T-helper 2 cell (primary cell): ENCODE measurements around the gene NCOA5.
A peak's percentile ranks its signal among the peaks of the same experiment; 100 is the strongest.

Source experiments
- DNase-seq, 5 experiments: peaks; one replicate each; pipeline versions ENCODE4 v3.0.0 to v3.0.0-alpha.2; 2012 to 2022

NCOA5 gene

DNA sequence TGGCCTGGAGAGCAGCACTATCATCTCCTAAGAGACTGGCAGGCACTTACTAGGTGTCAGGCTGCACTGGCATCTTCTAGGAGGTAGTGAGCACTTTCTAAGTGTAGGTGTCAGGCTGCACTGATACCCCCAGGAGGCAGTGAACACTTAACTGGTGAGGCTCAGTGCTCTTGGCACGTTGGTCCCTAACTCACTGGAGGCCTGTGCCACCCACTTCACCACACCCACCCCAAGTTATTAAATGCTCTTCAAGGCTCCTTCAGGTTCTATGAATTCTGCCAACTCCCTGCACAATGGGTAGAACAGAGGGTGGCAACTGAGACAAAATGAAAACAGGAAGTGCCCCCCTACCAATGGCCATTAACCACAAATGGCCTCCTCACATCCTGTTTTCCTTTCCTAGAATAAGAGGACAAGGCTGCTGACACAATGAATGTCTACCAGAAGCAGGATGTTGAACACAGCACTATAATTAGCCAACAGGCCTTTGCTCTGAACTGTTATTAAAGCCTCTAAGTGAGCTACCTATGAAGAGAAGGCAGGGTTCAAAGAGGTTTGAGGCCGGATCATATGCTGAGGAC, 29.4 kb downstream of the NCOA5 start:
- peak in 1 of 5 experiments; percentile 54 for DNase-seq

DNA sequence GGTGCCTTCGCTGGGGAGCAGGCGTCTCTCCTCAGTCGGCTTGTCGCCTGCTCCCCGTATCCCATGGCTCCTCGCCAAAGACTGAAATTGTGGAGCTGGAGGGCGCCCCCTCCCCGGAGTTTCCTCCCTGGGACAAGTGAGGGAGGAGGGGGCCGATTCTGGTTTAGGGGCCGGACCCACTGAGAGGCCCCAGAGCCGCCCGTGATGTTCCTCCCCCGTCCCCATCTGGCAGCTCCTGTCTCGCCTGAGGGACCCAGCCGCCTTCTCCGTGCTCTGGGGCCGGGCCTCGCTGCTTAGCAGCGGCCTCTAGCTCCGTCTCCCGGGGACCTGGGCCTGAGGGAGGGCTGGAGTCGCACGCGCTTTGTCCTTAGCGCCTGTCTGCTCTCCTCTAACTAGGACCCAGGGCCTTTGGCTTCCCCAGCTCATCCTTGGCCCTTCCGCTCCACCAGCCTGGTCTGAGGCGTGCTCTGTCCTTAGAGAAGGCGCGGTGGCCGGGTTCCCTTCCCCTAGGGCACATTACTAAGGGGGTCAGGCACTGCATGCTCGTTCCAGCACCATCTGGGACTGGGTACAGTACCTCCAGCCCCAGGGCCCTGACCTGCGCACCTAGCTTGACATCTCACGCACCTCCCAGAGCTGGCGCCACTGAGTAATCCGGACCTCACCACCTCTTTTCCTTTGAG, 31.0 kb downstream of the NCOA5 start:
- no peak for DNase-seq

DNA sequence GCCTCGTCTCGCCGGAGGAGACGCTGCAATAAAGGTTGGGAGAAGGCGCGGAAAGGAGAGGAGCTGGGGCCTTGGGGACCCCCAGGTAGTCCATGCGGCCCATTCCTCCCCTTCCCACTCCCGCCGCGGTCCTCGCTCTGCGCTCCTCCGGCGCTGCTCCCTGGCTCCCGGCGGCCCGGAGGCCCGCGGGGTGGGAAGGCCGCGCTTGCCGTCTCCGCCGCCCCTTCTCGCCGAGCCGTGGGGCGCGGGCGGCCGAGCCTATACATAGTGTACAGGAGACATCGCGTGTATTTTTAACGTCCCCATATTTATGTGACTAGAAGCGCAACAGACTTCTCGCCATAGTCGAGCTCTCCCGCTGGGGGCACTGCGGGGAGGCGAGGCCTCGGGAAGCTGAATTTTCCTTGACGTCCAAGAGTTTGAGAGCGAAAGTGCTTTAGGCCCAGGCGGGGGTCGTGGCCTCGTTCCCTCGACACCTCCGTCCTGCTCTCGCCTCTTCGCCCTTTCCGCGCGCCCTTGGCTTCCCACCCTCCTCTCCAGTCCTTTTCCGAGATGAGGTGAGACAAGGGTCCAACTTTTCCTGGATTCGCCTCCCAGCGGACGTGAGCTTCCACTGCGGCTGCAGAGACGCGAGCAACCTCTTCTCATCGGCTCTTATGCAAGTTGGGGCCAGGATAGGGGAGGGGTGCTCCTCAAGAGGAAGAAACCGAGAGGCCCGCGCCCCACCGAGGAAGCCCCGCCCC, 31.7 kb downstream of the NCOA5 start:
- peak in 1 of 5 experiments; percentile 23 for DNase-seq

DNA sequence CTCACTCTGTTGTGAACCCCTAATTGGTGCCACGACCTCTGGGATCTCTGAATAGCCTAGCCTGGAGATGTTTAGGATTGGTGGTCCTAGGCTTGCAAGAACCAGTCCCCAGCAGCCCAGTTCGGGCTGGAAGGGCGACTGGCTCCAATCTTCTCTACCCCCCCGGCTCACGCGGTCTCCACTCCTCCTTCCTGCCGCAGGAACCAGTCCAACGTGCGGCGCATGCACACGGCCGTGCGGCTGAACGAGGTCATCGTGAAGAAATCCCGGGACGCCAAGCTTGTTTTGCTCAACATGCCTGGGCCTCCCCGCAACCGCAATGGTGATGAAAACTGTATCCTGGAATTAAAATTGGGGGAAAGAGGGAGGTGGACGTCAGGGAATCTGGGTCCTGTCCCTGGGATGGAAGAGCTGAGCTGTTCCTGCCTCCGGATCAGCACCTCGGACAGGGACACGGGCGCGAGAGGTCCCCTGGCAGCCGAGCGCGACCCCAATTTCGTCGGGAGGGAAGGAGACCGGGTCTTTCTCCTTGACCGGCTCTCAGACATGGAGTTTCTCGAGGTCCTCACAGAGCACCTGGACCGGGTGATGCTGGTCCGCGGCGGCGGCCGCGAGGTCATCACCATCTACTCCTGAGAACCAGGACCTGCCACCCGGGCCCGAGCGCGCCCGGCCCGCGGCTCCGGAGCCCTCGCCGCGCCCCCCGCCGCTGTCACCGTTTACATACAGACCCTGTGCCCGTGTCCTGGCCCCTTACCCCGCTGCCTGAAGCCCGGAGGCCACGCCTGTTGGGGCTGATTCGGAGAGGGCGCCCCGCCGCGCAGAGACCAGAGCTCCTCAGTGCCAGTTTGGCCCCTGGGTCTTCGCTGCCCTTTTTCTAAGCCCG, 32.5 kb downstream of the NCOA5 start:
- DNase-seq = no peak

DNA sequence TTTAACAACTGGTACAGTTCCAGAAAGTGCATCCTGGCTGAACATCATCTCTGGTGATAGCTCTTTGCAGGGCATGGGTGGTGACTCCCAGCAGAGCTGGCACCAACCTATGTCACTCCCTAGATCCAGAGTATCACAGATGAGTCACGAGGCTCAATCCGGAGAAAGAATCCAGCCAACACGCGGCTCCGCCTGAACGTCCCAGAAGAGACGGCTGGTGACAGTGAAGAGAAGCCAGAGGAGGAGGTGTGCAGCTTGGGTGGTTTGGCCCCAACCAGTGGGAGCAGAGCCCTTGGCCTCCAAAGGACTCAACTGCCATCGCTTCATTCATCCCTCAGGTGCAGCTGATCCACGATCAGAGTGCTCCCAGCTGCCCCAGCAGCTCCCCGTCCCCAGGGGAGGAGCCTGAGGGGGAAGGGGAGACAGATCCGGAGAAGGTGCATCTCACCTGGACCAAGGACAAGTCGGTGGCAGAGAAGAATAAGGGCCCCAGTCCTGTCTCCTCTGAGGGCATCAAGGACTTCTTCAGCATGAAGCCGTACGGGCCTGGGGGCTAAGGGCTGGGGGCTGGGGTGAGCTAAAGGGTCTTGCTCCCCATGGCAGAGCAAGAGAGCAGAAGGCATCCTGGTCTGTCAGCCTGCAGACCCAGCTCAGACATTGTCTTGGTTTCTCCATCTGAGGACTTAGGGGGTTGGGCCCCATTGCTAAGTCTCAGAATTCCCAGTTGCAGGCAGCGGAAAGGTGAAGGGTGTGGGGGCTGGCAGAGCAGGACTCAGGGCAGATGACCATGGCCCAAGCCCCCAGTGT, 33.5 kb downstream of the NCOA5 start:
- DNase-seq = no peak

DNA sequence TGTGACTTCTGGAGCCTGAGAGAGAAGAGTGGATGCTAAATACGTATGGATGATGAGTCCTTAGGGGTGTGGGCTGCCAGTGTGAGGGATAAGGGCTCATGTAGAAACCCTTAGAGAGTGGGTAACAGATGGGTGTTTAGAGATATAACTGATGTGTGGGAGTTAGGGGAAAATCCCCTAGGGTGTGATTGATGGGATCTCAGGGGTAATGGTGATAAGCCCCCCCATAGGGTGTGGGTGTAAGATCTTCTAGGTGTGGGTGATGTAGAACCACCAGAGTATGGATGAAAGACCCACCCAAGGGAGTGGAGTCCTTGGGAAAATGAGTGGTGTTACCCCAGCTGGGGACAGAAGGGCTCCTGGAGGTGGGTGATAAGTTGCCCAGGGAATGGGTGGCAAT, 34.5 kb downstream of the NCOA5 start:
- no peak for DNase-seq

DNA sequence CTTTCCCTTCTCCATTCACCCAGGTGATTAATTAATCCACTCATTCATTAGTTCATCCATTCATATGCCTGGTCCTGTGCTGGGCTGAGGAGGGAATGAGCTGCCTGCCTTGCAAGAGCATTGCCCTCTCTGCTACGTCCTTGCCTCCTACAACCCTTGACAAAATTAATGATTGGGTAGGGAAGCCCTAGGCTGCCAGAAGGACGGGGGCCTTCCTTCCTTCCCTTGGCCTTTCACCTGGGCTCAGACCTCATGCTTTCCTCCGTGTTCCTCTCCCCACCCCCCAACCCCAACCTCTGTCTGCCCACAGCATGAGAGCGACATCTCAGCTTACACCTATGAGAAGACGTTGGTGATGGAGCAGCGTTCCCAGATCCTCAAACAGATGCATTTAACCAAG, 35.2 kb downstream of the NCOA5 start:
- DNase-seq = no peak

DNA sequence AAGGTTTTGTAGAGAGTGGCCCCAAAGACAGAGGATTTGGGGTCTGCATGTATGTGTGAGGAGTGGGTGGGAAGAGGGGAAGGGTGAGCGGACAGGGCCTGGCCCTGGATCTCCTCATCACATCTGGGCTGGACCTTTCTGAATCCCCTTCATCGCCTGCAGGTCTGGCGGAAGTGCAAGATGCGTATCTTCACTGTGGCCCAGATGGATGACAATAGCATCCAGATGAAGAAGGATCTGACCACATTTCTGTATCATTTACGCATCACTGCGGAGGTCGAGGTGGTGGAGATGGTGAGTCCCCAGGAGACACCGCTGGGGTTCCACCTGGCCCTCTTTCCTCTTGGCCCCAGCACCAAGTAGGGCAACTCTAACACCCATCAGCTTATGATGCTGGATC, 36.3 kb downstream of the NCOA5 start:
- no peak for DNase-seq

DNA sequence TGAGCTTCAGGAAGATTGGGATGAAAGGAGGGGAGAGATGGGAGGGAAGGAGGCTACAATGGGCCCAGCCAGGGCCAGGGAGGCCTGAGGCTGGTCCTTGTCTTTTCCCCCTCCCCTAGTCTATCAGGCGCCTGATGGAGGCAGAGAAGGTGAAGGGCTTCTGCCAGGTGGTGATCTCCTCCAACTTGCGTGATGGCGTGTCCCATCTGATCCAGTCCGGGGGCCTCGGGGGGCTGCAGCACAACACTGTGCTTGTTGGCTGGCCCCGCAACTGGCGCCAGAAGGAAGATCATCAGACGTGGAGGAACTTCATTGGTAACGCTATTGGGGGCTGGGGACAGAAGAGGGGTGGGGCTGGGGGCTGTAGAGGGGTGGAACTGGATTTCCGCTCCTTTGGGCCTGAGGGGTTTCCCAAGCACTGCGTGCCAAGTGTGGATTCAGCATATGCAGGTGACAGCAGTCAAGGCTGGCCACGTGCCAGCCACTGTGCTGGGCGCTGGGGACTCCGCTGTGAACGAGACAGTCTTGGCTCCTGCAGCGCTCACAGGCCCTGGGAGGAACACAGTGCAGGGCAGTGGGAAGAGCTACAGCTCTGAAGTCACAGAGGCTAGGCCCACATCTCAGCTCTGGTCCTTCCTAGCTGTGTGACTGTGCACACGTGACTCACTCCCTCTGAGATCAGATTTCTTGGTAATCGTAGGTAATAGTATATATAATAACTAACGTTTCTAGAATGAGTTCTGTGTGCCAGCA, 38.0 kb downstream of the NCOA5 start:
- DNase-seq = no peak

DNA sequence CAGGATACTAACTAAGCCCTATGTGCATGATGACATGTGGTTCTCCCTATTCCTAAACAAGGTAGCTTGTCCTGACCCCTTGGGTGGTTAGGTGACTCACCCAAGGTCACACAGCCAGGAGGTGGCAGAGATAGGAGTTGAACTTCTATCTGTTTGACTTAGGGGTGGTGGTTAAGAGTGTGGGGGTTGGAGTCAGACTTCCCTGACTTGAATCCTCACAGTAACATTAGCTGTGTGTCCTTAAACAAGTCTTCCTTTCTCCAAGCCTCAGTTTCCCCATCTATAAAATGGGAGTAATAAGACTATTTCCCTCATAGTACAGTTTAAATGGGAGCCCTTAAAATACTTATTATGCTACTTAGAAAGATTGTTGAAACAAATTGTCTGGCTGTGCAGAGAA, 38.9 kb downstream of the NCOA5 start:
- DNase-seq = no peak

DNA sequence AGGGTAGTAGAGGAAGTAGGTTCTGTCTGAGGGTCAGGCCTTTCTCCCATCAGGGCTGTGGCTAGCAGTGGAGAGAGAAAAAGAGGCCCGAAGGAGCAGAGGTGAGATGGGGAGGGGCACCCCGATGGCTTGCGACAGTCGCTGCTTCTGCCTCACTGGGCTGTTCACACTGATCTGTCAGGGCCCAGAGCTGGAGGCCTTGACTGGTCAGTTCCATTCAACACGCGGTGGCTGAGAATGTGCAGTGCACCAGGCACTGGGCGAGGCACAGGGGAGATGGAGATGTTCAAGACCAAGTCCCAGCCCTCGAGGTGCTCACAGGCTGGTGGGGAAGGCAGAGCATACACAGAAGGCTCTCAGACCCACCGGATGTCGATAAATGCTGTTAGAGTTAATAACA, 39.3 kb downstream of the NCOA5 start:
- no peak for DNase-seq

DNA sequence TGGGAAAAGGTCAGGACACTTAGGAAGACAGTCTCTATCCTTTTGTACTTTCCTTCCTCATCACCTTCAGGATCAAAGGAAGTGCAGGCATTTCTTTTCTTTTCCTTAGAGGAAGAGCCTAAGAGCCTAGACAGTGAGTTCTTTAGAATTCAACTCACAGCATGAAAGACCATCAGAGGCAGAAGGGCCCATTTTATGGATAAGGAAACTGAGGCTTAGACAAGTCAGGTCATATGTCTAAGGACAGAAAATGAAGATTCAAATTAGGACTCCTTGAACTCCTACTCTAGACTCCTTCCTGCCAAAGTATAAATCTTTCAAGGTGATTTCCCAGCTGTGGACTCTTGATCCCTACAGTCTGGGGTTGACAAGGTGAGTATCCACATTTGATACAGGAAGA, 39.9 kb downstream of the NCOA5 start:
- DNase-seq = no peak

DNA sequence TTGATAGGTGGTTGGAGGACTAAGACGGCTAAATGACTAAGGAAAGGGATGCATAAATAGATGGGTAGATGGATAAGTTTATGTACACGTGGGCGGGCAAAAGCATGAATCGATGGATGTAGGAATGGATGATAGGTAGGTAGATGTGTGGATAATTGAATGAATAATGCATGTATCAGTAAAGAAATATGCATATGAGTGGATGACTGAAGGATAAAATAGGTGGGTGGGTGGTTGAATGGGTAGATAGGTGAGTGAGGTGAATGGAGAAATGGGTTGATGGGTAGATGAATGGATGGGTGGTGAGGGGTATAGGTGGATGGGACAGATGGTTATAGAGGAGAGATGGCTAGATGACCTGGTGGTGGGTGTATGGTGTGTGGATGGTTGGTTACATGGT, 40.6 kb downstream of the NCOA5 start:
- no peak for DNase-seq

DNA sequence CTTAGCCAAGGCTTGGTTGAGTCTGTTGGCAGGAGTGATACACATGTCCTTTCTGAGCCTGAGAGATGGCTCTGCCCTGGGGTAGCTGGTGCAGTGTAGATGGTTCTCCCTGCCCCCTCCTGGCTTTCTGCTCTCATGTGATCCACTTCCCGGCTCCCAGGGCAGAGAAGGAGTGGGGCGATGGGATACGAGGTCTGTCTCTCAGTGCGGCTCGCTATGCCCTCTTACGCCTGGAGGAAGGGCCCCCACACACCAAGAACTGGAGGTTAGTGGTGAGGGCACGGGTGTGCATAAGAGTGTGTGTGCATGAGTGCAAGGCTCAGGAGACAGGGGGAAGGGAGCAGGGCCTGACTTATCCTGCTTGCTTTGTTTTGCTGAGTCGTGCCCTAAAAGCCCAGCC, 41.9 kb downstream of the NCOA5 start:
- DNase-seq = no peak

DNA sequence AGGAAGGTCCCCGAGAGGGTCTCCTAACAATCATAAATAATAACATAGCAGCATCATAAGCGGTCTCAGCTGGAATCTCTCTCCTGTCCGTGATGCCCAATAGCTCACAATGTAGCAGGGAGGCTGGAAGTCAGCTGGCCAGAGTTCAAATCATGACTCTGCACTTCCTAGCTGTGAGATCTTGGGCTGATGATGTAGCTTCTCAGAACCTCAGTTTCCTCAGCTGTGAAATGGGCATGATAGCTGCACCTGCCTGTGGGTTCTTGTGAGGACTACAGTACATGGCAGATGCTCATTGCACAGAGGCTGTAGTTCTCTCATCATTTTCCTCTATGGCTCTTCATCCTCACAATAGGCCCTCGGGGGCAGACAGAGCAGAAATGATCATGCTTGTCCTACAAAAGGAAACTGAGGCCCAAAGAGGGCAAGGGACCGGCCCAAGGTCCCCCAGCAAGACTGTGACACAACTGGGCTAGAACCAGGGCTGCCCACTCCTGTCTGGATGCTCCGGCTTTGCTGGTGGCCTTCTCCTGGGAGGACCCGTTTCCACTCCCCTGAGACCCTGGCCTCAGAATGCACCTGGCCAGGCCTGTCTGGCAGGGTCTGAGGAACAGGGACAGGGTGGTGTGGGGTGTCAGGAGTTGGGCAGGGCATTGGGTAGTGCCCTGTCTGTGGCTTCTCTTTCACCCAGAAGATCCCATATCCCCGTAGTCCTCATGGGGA, 43.0 kb downstream of the NCOA5 start:
- DNase-seq = no peak

DNA sequence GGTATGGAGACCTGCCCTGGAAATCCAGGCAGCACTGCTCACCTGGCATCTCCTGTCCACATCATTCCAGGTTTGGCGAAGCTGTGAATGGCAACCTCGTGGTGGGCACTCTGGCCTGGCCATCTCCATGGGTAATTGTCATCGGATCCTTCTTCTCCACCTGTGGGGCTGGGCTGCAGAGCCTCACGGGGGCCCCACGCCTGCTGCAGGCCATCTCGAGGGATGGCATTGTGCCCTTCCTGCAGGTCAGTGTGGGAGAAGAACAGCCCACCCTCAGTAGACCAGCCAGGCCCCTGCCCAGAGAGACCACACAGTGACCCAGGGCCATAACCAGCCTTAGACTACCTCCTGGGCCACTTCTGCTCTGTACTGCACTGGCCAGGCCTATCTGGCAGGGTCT, 44.9 kb downstream of the NCOA5 start:
- no peak for DNase-seq

DNA sequence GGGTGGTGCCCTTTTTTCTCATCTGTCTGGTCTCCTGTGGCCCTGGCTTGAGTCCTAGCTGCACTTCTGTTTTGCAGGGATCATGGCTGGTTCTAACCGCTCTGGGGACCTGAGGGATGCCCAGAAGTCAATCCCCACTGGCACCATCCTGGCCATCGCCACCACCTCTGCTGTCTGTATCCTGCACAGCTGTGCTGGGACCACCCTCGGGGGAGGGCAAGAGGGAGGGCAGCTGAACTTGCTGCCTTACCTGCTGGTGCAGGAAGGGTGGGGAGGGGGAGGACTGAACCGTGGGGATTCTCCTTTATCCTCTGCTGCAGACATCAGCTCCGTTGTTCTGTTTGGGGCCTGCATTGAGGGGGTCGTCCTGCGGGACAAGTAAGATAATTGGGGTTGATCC, 46.2 kb downstream of the NCOA5 start:
- no peak for DNase-seq

DNA sequence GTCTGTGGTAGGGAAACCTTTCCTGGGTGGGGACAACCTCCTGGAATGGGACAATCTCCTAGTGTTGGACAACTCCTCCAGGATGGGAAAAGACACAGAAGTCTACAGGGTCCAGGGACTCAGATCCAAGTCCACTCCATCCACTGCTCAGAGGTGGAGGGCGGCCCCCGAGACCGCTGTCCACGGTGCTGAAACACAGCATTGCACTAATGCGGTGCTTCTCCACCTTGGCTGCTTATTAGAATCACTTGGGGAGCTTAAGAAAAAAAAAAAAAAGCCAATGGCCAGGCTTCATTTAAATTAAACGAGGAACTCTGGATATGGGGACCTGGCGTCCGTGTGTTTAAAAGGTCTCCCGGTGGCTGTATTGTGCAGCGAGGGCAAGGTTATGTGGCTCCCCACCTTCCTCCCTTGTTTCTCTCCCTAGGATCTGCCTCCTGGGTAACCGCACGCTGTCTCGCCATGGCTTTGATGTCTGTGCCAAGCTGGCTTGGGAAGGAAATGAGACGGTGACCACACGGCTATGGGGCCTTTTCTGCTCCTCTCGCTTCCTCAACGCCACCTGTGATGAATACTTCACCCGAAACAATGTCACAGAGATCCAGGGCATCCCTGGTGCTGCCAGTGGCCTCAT, 48.7 kb downstream of the NCOA5 start:
- DNase-seq = peak in 3 of 5 experiments; percentile 22 to 39 (median 38)

DNA sequence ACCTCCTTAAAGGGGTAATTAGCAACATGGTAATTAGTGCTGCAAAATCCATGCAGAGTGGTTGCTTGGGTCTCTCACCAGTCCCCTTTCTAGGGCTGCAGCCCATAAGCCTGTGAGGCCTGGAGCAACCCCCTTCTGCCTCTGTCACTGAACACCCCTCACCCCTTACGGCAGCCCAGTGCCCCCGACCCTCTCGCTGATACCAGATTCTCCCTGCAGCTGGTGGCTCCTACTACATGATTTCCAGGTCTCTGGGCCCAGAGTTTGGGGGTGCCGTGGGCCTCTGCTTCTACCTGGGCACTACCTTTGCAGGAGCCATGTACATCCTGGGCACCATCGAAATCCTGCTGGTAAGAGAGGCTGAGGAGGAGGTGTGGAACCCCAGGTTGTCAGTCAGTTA, 52.7 kb downstream of the NCOA5 start:
- DNase-seq = no peak

DNA sequence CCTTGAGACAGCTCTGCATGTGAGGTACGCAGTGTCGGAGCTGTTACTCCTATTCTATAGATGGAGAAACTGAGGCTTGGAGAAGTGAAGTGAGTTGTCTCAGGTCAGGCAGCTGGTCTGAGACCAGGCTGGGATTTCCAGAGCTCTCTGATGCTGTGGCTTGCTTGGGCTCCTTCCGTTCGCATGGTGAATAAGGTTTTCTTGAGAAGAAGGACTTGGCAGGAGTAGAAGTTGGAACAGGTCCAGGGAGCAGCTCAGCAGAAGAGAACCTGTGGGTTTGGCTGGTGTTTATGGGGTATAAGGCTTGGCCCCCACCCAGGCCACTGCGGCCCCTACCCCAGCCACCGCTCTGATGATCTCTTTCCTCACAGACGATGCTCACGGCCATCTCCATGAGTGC, 53.4 kb downstream of the NCOA5 start:
- no peak for DNase-seq
